OCI-LY1 (cell line): ENCODE data around the gene SLC22A4.

Experiments
- H2AFZ ChIP-seq: fragments of 200-600 bp; sonication (generic), shearing (Covaris generic); 2 replicates; pipeline ENCODE4 v1.6.0; 2014; ENCODE audit warnings: antibody characterized with exemption, mild to moderate bottlenecking, low read length
- H3F3A ChIP-seq: fragments of 200-600 bp; sonication (generic), shearing (Covaris generic); 2 replicates; pipeline ENCODE4 v1.6.0; 2014; ENCODE audit warnings: mild to moderate bottlenecking, antibody characterized with exemption, low read length, moderate library complexity; ENCODE audit not compliant: insufficient read depth
- H3K27ac ChIP-seq: fragments of 200-600 bp; sonication (generic); 2 replicates; pipeline ENCODE4 v1.5.1; 2014; ENCODE audit warnings: low read length, mixed run types, mild to moderate bottlenecking, low read depth; ENCODE audit not compliant: poor library complexity, severe bottlenecking
- H3K27me3 ChIP-seq: fragments of 200-600 bp; sonication (generic); 2 replicates; pipeline ENCODE4 v1.6.0; 2014; ENCODE audit warnings: antibody characterized with exemption, mild to moderate bottlenecking, low read length, moderate library complexity; ENCODE audit not compliant: insufficient read depth
- H3K36me3 ChIP-seq: fragments of 200-600 bp; sonication (generic); 2 replicates; pipeline ENCODE4 v1.6.1; 2014; ENCODE audit warnings: mild to moderate bottlenecking, antibody characterized with exemption, low read length, moderate library complexity, mixed read lengths; ENCODE audit not compliant: insufficient read depth
- H3K4me1 ChIP-seq: fragments of 200-600 bp; sonication (generic); 2 replicates; pipeline ENCODE4 v1.5.1; 2014; ENCODE audit warnings: mild to moderate bottlenecking, low read length, moderate library complexity; ENCODE audit not compliant: insufficient read depth, severe bottlenecking
- H3K4me2 ChIP-seq: fragments of 200-600 bp; sonication (generic), shearing (Covaris generic); 2 replicates; pipeline ENCODE4 v1.6.1; 2014; ENCODE audit warnings: low read length
- H3K4me3 ChIP-seq: fragments of 200-600 bp; sonication (generic); 2 replicates; pipeline ENCODE4 v1.5.1; 2014; ENCODE audit warnings: low read length, low read depth, mild to moderate bottlenecking, mixed read lengths; ENCODE audit not compliant: poor library complexity, severe bottlenecking
- H3K79me2 ChIP-seq: fragments of 200-600 bp; shearing (Covaris generic); 2 replicates; pipeline ENCODE4 v1.6.1; 2016; ENCODE audit warnings: mixed run types, low read length, mixed read lengths; ENCODE audit not compliant: insufficient read depth
- H3K9ac ChIP-seq: fragments of 200-600 bp; sonication (generic), shearing (Covaris generic); 2 replicates; pipeline ENCODE4 v1.6.1; 2014; ENCODE audit warnings: mild to moderate bottlenecking, low read length, mixed read lengths
- H3K9me2 ChIP-seq: fragments of 200-600 bp; sonication (generic), shearing (Covaris generic); 2 replicates; pipeline ENCODE4 v1.6.1; 2014; ENCODE audit warnings: low read depth, mild to moderate bottlenecking, low read length, mixed read lengths
- H3K9me3 ChIP-seq: fragments of 200-600 bp; shearing (Covaris generic); 2 replicates; pipeline ENCODE4 v1.6.1; 2014; ENCODE audit warnings: low read length, mixed read lengths
- H4K20me1 ChIP-seq: fragments of 200-600 bp; sonication (generic), shearing (Covaris generic); 2 replicates; pipeline ENCODE4 v1.6.0; 2016; ENCODE audit warnings: mild to moderate bottlenecking, low read length; ENCODE audit not compliant: insufficient read depth
- CTCF ChIP-seq: fragments of 200-600 bp; sonication (generic), shearing (Covaris generic); IDR thresholded peaks from 2 replicates; pipeline ENCODE4 v1.5.1; 2017; ENCODE audit warnings: mild to moderate bottlenecking, antibody characterized with exemption, low read length, moderate library complexity, mixed read lengths
- EZH2 ChIP-seq: fragments of 200-600 bp; sonication (generic), shearing (Covaris generic); IDR thresholded peaks from 2 replicates; pipeline ENCODE4 v1.8.0; 2017; ENCODE audit warnings: borderline replicate concordance, mixed run types, mild to moderate bottlenecking, antibody characterized with exemption, low read length, moderate library complexity, mixed read lengths

Gene SLC22A4

GRCh38 chr5:132261881-132262845 is 32.0 kb upstream of the SLC22A4 start:
- Histone ChIP-seq H2AFZ (no peak overlapping the region), H3K9me3 (no peaks in the 10 kb centered on the region), H3K27ac (no peak overlapping the region), H3F3A (no peaks in the 10 kb centered on the region), H3K9me2 (no peaks in the 10 kb centered on the region), H3K36me3 (no peaks in the 10 kb centered on the region), H4K20me1 (no peaks in the 10 kb centered on the region), H3K9ac (no peak overlapping the region), H3K27me3 (no peaks in the 10 kb centered on the region), H3K4me3 (no peak overlapping the region), H3K79me2 (no peaks in the 10 kb centered on the region), H3K4me1 (no peaks in the 10 kb centered on the region), H3K4me2 (no peak overlapping the region)
- no peak for TF ChIP-seq CTCF
- no peak for TF ChIP-seq EZH2

GRCh38 chr5:132262882-132263547 is 31.2 kb upstream of the SLC22A4 start:
- H3K4me3 ChIP-seq, result no peak overlapping the region
- H4K20me1 ChIP-seq, result no peaks in the 10 kb centered on the region
- no peak overlapping the region for H3K4me2 ChIP-seq
- no peaks in the 10 kb centered on the region for H3K9me2 ChIP-seq
- no peaks in the 10 kb centered on the region for H3K36me3 ChIP-seq
- H3F3A ChIP-seq, result no peaks in the 10 kb centered on the region
- no peak overlapping the region for H3K27ac ChIP-seq
- H3K9me3 ChIP-seq, result no peaks in the 10 kb centered on the region
- H3K27me3 ChIP-seq, result no peaks in the 10 kb centered on the region
- H3K4me1 ChIP-seq, result no peaks in the 10 kb centered on the region
- no peak overlapping the region for H2AFZ ChIP-seq
- H3K9ac ChIP-seq, result no peak overlapping the region
- no peaks in the 10 kb centered on the region for H3K79me2 ChIP-seq
- no peak for TF ChIP-seq CTCF
- TF ChIP-seq EZH2, result no peak

- TF ChIP-seq EZH2 (no peak), CTCF (no peak)
- no peaks in the 10 kb centered on the region for H3K9me2 ChIP-seq
- H3K36me3 ChIP-seq, result no peaks in the 10 kb centered on the region
- no peaks in the 10 kb centered on the region for H3K79me2 ChIP-seq
- H3K9me3 ChIP-seq, result no peaks in the 10 kb centered on the region
- H3F3A ChIP-seq, result no peaks in the 10 kb centered on the region
- no peak overlapping the region for H3K9ac ChIP-seq
- H2AFZ ChIP-seq, result no peak overlapping the region
- H4K20me1 ChIP-seq, result no peaks in the 10 kb centered on the region
- H3K27me3 ChIP-seq, result no peaks in the 10 kb centered on the region
- H3K4me1 ChIP-seq, result no peaks in the 10 kb centered on the region
- H3K4me2 ChIP-seq, result no peak overlapping the region
- H3K27ac ChIP-seq, result no peak overlapping the region
- H3K4me3 ChIP-seq, result no peak overlapping the region
These were observed 30.5 kb upstream of the SLC22A4 start for GRCh38 chr5:132263548-132264261.
